NB4 (cell line): ENCODE results near the gene FHIT.

Experiments
- DNase-seq: peaks from one replicate; pipeline ENCODE4 v3.0.0; 2010; ENCODE audit warnings: low read depth
- H3K4me3 ChIP-seq: one replicate; pipeline ENCODE4 v1.5.1; 2011; ENCODE audit warnings: mild to moderate bottlenecking, low read depth, low read length, moderate library complexity
- MYC ChIP-seq: IDR thresholded peaks from 2 replicates; pipeline ENCODE4 v1.6.1; 2011; ENCODE audit warnings: low read depth, low read length
- POLR2A ChIP-seq: IDR thresholded peaks from 2 replicates; pipeline ENCODE4 v1.6.1; 2011; ENCODE audit warnings: mild to moderate bottlenecking; ENCODE audit not compliant: insufficient read length; ENCODE audit errors: extremely low read depth
- TF ChIP-seq, protein P1 (sequence below): IDR thresholded peaks from one replicate; pipeline ENCODE4 v1.5.1; 2012; ENCODE audit warnings: low read depth, low read length
- TF ChIP-seq, protein P2 (sequence below): IDR thresholded peaks from 2 replicates; pipeline ENCODE4 v1.6.1; 2011; ENCODE audit warnings: low read depth, low read length

FHIT gene

DNA sequence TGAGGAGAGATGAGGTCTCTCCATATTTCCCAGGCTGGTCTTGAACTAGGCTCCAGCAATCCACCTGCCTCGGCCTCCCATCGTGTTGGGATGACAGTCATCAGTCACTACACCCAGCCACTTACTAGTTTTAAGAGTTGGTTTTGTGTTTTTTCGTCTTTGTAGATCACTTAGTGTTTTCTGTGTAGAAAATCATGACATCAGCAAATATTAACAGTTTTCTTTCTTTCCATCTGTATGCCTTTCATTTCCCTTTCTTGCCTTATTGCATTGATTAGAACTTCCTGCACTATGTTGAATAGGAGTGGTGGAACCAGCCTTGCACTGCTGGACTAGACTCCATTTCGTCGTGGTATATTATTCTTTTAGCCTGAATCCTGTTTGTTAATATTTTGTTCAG is 415.5 kb downstream of the FHIT start:
- no peak for DNase-seq
- no peak overlapping the region for H3K4me3 ChIP-seq
- TF ChIP-seq POLR2A, result no peak
- TF ChIP-seq, protein P1, sequence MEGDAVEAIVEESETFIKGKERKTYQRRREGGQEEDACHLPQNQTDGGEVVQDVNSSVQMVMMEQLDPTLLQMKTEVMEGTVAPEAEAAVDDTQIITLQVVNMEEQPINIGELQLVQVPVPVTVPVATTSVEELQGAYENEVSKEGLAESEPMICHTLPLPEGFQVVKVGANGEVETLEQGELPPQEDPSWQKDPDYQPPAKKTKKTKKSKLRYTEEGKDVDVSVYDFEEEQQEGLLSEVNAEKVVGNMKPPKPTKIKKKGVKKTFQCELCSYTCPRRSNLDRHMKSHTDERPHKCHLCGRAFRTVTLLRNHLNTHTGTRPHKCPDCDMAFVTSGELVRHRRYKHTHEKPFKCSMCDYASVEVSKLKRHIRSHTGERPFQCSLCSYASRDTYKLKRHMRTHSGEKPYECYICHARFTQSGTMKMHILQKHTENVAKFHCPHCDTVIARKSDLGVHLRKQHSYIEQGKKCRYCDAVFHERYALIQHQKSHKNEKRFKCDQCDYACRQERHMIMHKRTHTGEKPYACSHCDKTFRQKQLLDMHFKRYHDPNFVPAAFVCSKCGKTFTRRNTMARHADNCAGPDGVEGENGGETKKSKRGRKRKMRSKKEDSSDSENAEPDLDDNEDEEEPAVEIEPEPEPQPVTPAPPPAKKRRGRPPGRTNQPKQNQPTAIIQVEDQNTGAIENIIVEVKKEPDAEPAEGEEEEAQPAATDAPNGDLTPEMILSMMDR, result no peak
- no peak for TF ChIP-seq MYC
- TF ChIP-seq, protein P2, sequence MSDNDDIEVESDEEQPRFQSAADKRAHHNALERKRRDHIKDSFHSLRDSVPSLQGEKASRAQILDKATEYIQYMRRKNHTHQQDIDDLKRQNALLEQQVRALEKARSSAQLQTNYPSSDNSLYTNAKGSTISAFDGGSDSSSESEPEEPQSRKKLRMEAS, result no peak

DNA sequence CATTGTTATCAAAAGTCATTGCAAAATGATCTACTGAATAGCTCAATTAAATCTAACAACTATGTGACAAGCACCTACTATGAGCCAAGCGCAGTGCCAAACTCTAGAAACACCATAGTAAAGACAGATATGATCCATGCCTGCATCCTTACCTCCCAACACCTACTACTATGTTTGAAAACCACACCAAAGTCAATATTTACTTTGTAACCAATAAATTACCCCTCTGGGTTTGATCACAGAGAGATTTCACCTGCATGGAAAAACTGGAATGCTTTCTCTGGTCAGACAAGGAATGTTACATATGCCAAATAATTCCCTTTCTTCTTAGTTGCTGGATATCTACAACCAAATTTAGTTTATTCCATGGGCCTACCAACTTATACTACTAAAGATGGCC is 422.2 kb downstream of the FHIT start:
- no peak overlapping the region for H3K4me3 ChIP-seq
- TF ChIP-seq MYC (no peak), POLR2A (no peak)
- TF ChIP-seq, protein P2, result no peak
- TF ChIP-seq, protein P1, result no peak
- no peak for DNase-seq

DNA sequence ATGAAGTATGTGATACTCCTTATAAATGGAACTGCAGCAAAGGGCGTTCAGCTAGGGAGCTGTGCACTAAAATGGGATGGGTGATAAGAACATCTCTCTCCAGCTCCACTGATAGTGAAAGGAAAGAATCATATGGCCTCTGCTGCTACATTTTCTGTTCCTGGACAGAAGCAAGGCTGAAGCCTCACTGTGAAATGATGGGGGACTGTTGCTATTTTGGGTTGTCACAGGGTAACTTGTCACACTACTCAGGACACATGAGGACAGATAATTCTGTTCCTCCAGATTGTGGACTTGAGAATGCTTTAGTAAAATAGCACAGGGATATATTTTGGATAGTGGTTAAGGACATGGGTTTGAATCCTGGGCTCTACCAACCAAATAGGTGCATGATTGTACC is 423.6 kb downstream of the FHIT start:
- TF ChIP-seq POLR2A (no peak), MYC (no peak)
- TF ChIP-seq, protein P1, result no peak
- TF ChIP-seq, protein P2, result no peak
- no peak for DNase-seq
- H3K4me3 ChIP-seq, result no peak overlapping the region

DNA sequence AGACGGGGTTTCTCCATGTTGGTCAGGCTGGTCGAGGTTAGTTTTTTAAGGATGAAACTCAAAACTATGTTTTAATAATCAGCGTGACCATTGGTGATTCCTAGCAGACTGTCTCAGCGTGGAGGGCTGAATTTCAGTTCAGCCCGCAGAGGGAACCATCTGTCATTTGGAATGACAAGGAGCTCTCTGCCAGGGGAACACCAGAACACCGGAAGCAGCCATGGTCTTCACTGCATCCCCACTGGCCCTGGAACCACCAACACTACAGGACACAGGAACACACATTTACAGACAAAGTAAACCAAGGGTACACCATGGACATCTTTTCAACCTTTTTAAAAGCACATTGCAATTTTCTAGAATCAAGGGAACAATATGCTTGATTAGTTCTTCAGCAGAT is 424.7 kb downstream of the FHIT start:
- DNase-seq, result no peak
- H3K4me3 ChIP-seq, result no peak overlapping the region
- TF ChIP-seq, protein P1, result no peak
- TF ChIP-seq POLR2A (no peak), MYC (no peak)
- TF ChIP-seq, protein P2, result no peak

DNA sequence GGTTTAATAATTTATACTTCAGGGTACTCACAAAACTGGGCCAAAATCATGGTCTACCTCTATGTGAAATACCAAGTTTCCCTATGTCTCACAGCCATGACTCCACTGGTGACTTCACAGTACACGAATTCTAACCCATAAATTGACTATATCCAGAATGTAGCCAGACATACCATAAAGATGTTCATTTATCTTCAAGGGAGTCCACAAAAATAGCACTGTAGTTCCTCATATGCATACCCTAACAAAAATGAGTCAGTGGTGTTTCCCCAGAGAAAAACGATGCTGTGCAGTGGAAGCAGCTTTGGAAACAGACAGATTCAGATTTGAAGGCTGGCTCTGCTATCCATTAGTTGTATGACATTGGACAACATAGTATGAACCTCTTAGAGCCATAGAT is 438.8 kb downstream of the FHIT start:
- no peak for DNase-seq
- TF ChIP-seq, protein P2, result no peak
- TF ChIP-seq MYC (no peak), POLR2A (no peak)
- TF ChIP-seq, protein P1, result no peak
- H3K4me3 ChIP-seq, result no peak overlapping the region

DNA sequence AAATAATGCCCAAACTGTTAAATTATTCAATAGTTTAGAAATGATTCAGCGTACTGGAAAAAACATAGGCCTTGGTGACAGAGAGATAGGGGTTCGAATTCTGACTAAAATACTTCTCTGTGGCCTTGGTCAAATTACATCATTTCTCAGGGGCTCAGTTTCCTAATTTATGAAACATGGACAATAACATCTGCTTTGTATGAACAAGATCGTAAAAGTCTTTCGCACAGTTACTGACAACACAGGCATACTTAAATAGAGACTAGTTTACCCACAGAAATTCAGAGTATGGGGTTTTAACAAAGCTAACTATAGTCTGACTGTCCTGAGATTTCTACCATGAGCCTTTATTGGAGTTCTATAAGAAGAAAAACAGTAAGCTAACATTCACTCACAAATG is 440.4 kb downstream of the FHIT start:
- no peak for TF ChIP-seq MYC
- no peak for TF ChIP-seq POLR2A
- TF ChIP-seq, protein P1, result no peak
- no peak for DNase-seq
- no peak overlapping the region for H3K4me3 ChIP-seq
